ENCODE results near the gene PDE6B. TPM values are rescaled to one million over a fixed set of nuclear protein-coding genes. Genes with fewer than 3 reads are reported as not detected.

PDE6B gene
- total RNA-seq, 4 donors from 2014 or later: 2.2 to 5.8 (median 4.4) TPM

- no peaks in the 10 kb centered on the region for H3K9me3 ChIP-seq
- no peak for TF ChIP-seq POLR2AphosphoS5 (IDR thresholded peaks at IDR 0.05)
- no peak for TF ChIP-seq EP300 (IDR thresholded peaks at IDR 0.05)
- TF ChIP-seq CTCF (IDR thresholded peaks at IDR 0.05): no peak
- TF ChIP-seq POLR2A (IDR thresholded peaks at IDR 0.05; ENCODE audit: low read depth): no peak
- H3K4me3 ChIP-seq: no peak overlapping the region
- DNase-seq (ENCODE audit: extremely low spot score): no peak
- intact Hi-C loops (cut with DNase I): no loop called here
- H3K27ac ChIP-seq (replicated peaks in 1 of 4): no peak overlapping the region
- H3K36me3 ChIP-seq: no peaks in the 10 kb centered on the region
- H3K27me3 ChIP-seq: peaks cover 0 to 58% (median 0%) of the 10 kb centered on the region in 4 donors
- no peaks in the 10 kb centered on the region for H3K4me1 ChIP-seq
- 77% methylated on average over 14 of the region's 17 CpGs for WGBS
Measured at GRCh38 chr4:605702-606425, 19.5 kb upstream of the PDE6B start.

GRCh38 chr4:608236-608635 is 17.1 kb upstream of the PDE6B start:
- H3K4me1 ChIP-seq: no peaks in the 10 kb centered on the region
- H3K27me3 ChIP-seq: peaks cover 0 to 58% (median 0%) of the 10 kb centered on the region in 4 donors
- TF ChIP-seq EP300 (IDR thresholded peaks at IDR 0.05): no peak
- DNase-seq (ENCODE audit: extremely low spot score): no peak
- no peaks in the 10 kb centered on the region for H3K9me3 ChIP-seq
- H3K27ac ChIP-seq (replicated peaks in 1 of 4): no peak overlapping the region
- intact Hi-C loops (cut with DNase I): no loop called here
- WGBS: 41% methylated on average over 7 of the region's 7 CpGs
- H3K4me3 ChIP-seq: no peak overlapping the region
- no peaks in the 10 kb centered on the region for H3K36me3 ChIP-seq

- Histone ChIP-seq H3K4me1 (no peaks in the 10 kb centered on the region), H3K9me3 (no peaks in the 10 kb centered on the region), H3K27me3 (peaks cover 0 to 56% (median 0%) of the 10 kb centered on the region in 4 donors), H3K4me3 (no peak overlapping the region), H3K36me3 (no peaks in the 10 kb centered on the region), H3K27ac (replicated peaks in 1 of 4) (no peak overlapping the region)
- 77% methylated on average over 8 of the region's 8 CpGs for WGBS
- TF ChIP-seq CTCF (IDR thresholded peaks at IDR 0.05) (no peak), EP300 (IDR thresholded peaks at IDR 0.05) (no peak), POLR2AphosphoS5 (IDR thresholded peaks at IDR 0.05) (no peak), POLR2A (IDR thresholded peaks at IDR 0.05; ENCODE audit: low read depth) (no peak)
- intact Hi-C loops (cut with DNase I): no loop called here
- DNase-seq (ENCODE audit: extremely low spot score): no peak
Measured at GRCh38 chr4:609400-610050, 15.8 kb upstream of the PDE6B start.

- TF ChIP-seq CTCF (IDR thresholded peaks at IDR 0.05) (no peak), POLR2AphosphoS5 (IDR thresholded peaks at IDR 0.05) (no peak), POLR2A (IDR thresholded peaks at IDR 0.05; ENCODE audit: low read depth) (no peak)
- no peak for DNase-seq (ENCODE audit: extremely low spot score)
- WGBS: 43% methylated on average over 9 of the region's 10 CpGs
Measured at GRCh38 chr4:610411-611261, 14.7 kb upstream of the PDE6B start.

More at GRCh38 chr4:610411-611261, 14.7 kb upstream of the PDE6B start:
- no peaks in the 10 kb centered on the region for H3K4me1 ChIP-seq
- peaks cover 0 to 56% (median 0%) of the 10 kb centered on the region in 4 donors for H3K27me3 ChIP-seq
- H3K27ac ChIP-seq (replicated peaks in 1 of 4): no peak overlapping the region
- H3K4me3 ChIP-seq: no peak overlapping the region
- intact Hi-C loops (cut with DNase I): no loop called here
- H3K9me3 ChIP-seq: no peaks in the 10 kb centered on the region
- no peaks in the 10 kb centered on the region for H3K36me3 ChIP-seq

All from esophagus muscularis mucosa (tissue), 4 donors.